ENCODE measurements around the gene TP53.
"Not testable (repeated sequence)": the region's sequence is repeated elsewhere in the genome, so short reads cannot be mapped to it uniquely, and the experiment has no call there.

Gene TP53

GRCh38 chr17:7627250-7628121 is 59.8 kb downstream of the TP53 start, which contains the start of gene SAT2:
SAT2 (minus strand) TSS chr17:7627821; CDS start chr17:7627635, 186 bp downstream.
- peak within 1 kb of the TSS; percentile 86 for H3K4me3 ChIP-seq (ENCODE audit: low read length)
- H3K9me3 ChIP-seq (ENCODE audit: low read length), result no peaks in the 10 kb centered on the region
- H3K27me3 ChIP-seq (ENCODE audit: insufficient read depth, low read length), result no peaks in the 10 kb centered on the region
- peak within 1 kb of the TSS; percentile 83 for H2AFZ ChIP-seq (ENCODE audit: low read depth, low read length)
- peaks cover 8% of the 10 kb centered on the region for H3K36me3 ChIP-seq (ENCODE audit: insufficient read depth, low read length)
- H3K4me1 ChIP-seq (ENCODE audit: insufficient read depth, low read length), result peaks cover 17% of the 10 kb centered on the region

- Histone ChIP-seq H2AFZ (ENCODE audit: low read depth, low read length) (peak overlapping the region; percentile 83), H3K9me3 (ENCODE audit: low read length) (no peaks in the 10 kb centered on the region), H3K4me1 (ENCODE audit: insufficient read depth, low read length) (peaks cover 17% of the 10 kb centered on the region), H3K36me3 (ENCODE audit: insufficient read depth, low read length) (peaks cover 8% of the 10 kb centered on the region), H3K4me3 (ENCODE audit: low read length) (peak overlapping the region; percentile 86), H3K27me3 (ENCODE audit: insufficient read depth, low read length) (no peaks in the 10 kb centered on the region)
These were observed 60.4 kb downstream of the TP53 start for GRCh38 chr17:7626956-7627249.

- Histone ChIP-seq H3K27me3 (ENCODE audit: insufficient read depth, low read length) (no peaks in the 10 kb centered on the region), H3K4me3 (ENCODE audit: low read length) (peak overlapping the region; percentile 86), H3K4me1 (ENCODE audit: insufficient read depth, low read length) (peaks cover 17% of the 10 kb centered on the region), H3K9me3 (ENCODE audit: low read length) (no peaks in the 10 kb centered on the region), H3K36me3 (ENCODE audit: insufficient read depth, low read length) (peaks cover 8% of the 10 kb centered on the region), H2AFZ (ENCODE audit: low read depth, low read length) (no peak overlapping the region)
These were observed 61.0 kb downstream of the TP53 start for GRCh38 chr17:7626307-7626706.

- H3K9me3 ChIP-seq (ENCODE audit: low read length); H3K27me3 ChIP-seq (ENCODE audit: insufficient read depth, low read length); H3K4me3 ChIP-seq (ENCODE audit: low read length); H2AFZ ChIP-seq (ENCODE audit: low read depth, low read length); H3K36me3 ChIP-seq (ENCODE audit: insufficient read depth, low read length): not testable (repeated sequence)
- peaks cover 17% of the 10 kb centered on the region for H3K4me1 ChIP-seq (ENCODE audit: insufficient read depth, low read length)
These were observed 61.5 kb downstream of the TP53 start for GRCh38 chr17:7625749-7626148.

- Histone ChIP-seq H3K4me3 (ENCODE audit: low read length) (no peak overlapping the region), H3K36me3 (ENCODE audit: insufficient read depth, low read length) (peaks cover 8% of the 10 kb centered on the region), H3K9me3 (ENCODE audit: low read length) (no peaks in the 10 kb centered on the region), H3K4me1 (ENCODE audit: insufficient read depth, low read length) (peaks cover 11% of the 10 kb centered on the region), H3K27me3 (ENCODE audit: insufficient read depth, low read length) (no peaks in the 10 kb centered on the region), H2AFZ (ENCODE audit: low read depth, low read length) (no peak overlapping the region)
These were observed 63.6 kb downstream of the TP53 start for GRCh38 chr17:7623661-7624060.

- Histone ChIP-seq H3K36me3 (ENCODE audit: insufficient read depth, low read length) (peaks cover 2% of the 10 kb centered on the region), H2AFZ (ENCODE audit: low read depth, low read length) (no peak overlapping the region), H3K9me3 (ENCODE audit: low read length) (no peaks in the 10 kb centered on the region)
These were observed 66.5 kb downstream of the TP53 start for GRCh38 chr17:7620835-7621234.

GRCh38 chr17:7618608-7619007 is 68.7 kb downstream of the TP53 start:
- no peaks in the 10 kb centered on the region for H3K9me3 ChIP-seq (ENCODE audit: low read length)
- H3K4me3 ChIP-seq (ENCODE audit: low read length), result no peak overlapping the region
- H2AFZ ChIP-seq (ENCODE audit: low read depth, low read length), result no peak overlapping the region
- no peaks in the 10 kb centered on the region for H3K27me3 ChIP-seq (ENCODE audit: insufficient read depth, low read length)
- H3K36me3 ChIP-seq (ENCODE audit: insufficient read depth, low read length), result no peaks in the 10 kb centered on the region
- H3K4me1 ChIP-seq (ENCODE audit: insufficient read depth, low read length), result peaks cover 6% of the 10 kb centered on the region

More at GRCh38 chr17:7620835-7621234, 66.5 kb downstream of the TP53 start:
- no peak overlapping the region for H3K4me3 ChIP-seq (ENCODE audit: low read length)
- H3K4me1 ChIP-seq (ENCODE audit: insufficient read depth, low read length), result no peaks in the 10 kb centered on the region
- no peaks in the 10 kb centered on the region for H3K27me3 ChIP-seq (ENCODE audit: insufficient read depth, low read length)
